KOPT-K1 (cell line): ENCODE results near the gene IMMP2L.

Experiments
- H3K27ac ChIP-seq: fragments of 200-600 bp; sonication (generic); 2 replicates; pipeline ENCODE4 v1.5.1; 2016; ENCODE audit warnings: antibody characterized with exemption, mild to moderate bottlenecking, low read depth, low read length; ENCODE audit not compliant: poor library complexity, severe bottlenecking
- H3K36me3 ChIP-seq: fragments of 200-600 bp; sonication (generic); 2 replicates; pipeline ENCODE4 v1.5.1; 2017; ENCODE audit warnings: antibody characterized with exemption, mild to moderate bottlenecking, low read length, moderate library complexity; ENCODE audit not compliant: insufficient read depth
- H3K9me3 ChIP-seq: fragments of 200-600 bp; sonication (generic); 2 replicates; pipeline ENCODE4 v1.5.1; 2017; ENCODE audit warnings: antibody characterized with exemption, low read length, mild to moderate bottlenecking; ENCODE audit not compliant: insufficient read depth, poor library complexity, severe bottlenecking

IMMP2L gene

GRCh38 chr7:111215550-111215949 is 346.7 kb downstream of the IMMP2L start:
- Histone ChIP-seq H3K27ac (no peak overlapping the region), H3K9me3 (peaks cover 4% of the 10 kb centered on the region), H3K36me3 (no peaks in the 10 kb centered on the region)

GRCh38 chr7:111212857-111213523 is 349.3 kb downstream of the IMMP2L start:
- H3K27ac ChIP-seq, result no peak overlapping the region
- H3K36me3 ChIP-seq, result no peaks in the 10 kb centered on the region
- peaks cover 4% of the 10 kb centered on the region for H3K9me3 ChIP-seq

DNA sequence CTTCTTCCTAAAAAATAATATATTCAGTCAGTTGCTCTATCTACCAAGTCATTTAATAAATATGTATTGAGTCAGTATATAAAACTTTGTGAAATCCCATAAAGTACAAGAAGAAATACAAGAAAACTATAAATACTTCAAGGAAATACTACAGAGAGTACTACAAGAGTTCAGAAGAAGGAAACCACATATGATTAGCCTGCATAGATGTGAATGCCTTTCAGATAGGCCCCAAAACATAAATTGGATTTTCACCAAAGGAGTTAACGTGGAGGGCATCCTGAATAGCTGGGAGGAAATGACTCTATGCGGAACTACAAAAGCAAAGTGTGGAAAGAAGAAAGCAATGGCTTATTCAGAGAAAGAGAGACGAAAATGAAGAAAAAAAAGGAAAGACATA is 351.3 kb downstream of the IMMP2L start:
- Histone ChIP-seq H3K36me3 (no peaks in the 10 kb centered on the region), H3K9me3 (peaks cover 4% of the 10 kb centered on the region), H3K27ac (no peak overlapping the region)

GRCh38 chr7:111210043-111210442 is 352.2 kb downstream of the IMMP2L start:
- peaks cover 4% of the 10 kb centered on the region for H3K9me3 ChIP-seq
- H3K27ac ChIP-seq, result no peak overlapping the region
- H3K36me3 ChIP-seq, result no peaks in the 10 kb centered on the region

DNA sequence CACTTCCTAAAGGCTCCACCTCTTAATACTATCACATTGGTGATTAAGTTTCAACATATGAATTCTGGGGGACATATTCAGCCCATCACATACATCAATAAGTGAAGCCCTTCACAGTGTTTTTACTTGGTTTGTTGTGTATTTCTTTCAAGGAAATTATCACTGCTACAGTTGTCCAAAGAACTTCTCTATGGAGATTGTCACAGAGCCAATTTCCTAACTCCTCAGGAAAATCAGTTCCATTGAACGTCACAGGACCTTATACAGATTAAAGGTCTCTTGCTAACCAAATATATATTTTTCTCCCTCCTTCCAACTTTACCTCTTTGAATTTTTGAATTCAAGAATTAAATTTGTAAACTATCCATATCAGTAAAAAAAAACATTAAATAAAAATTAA is 357.0 kb downstream of the IMMP2L start:
- Histone ChIP-seq H3K9me3 (no peaks in the 10 kb centered on the region), H3K27ac (no peak overlapping the region), H3K36me3 (no peaks in the 10 kb centered on the region)

DNA sequence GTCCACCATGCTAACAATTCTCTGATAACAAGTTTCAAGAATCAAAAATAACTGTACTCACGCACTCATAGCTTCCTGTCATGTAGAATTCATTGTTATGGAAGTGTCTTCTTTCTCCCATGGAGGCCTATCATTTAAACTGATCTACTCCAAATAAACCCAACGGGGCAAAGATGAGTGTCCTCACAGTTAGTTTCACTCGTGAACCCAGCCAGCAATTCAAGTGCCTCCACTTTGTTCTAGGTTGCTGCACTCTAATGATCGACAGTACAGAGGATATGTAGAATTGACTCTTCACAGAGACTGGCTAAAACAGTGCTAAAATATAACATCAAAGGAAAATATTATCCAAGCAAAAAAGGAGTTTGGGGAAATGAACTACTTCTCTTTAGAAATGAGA is 360.0 kb downstream of the IMMP2L start:
- Histone ChIP-seq H3K9me3 (no peaks in the 10 kb centered on the region), H3K36me3 (no peaks in the 10 kb centered on the region), H3K27ac (no peak overlapping the region)

DNA sequence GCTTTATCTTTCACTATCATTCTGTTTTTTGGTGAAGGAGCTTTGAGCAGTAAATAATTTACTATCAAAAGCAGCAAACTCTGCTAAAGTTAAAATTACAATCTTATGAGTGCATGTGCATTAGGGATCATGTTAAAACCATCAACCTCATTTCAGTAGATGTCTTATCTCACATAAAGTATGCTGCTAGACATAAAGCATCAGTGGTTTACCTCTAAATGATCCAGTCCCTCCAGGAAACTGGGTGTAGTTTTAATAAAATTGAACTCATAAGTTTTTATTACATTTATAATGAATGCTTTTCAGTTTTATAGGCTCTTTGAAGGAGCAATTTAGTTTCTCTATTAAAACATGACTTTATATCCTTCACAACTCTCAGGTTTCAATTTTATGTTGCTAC is 362.6 kb downstream of the IMMP2L start:
- Histone ChIP-seq H3K27ac (no peak overlapping the region), H3K36me3 (no peaks in the 10 kb centered on the region), H3K9me3 (no peaks in the 10 kb centered on the region)

- Histone ChIP-seq H3K9me3 (no peaks in the 10 kb centered on the region), H3K27ac (no peak overlapping the region), H3K36me3 (no peaks in the 10 kb centered on the region)
Observed at GRCh38 chr7:111198255-111198654, 364.0 kb downstream of the IMMP2L start.

- no peak overlapping the region for H3K27ac ChIP-seq
- no peaks in the 10 kb centered on the region for H3K36me3 ChIP-seq
- H3K9me3 ChIP-seq, result no peaks in the 10 kb centered on the region
Observed at GRCh38 chr7:111196655-111197054, 365.6 kb downstream of the IMMP2L start.

- Histone ChIP-seq H3K27ac (no peak overlapping the region), H3K9me3 (peaks cover 5% of the 10 kb centered on the region)
Observed at GRCh38 chr7:111192614-111193413, 369.5 kb downstream of the IMMP2L start.

GRCh38 chr7:111190804-111191203 is 371.5 kb downstream of the IMMP2L start:
- Histone ChIP-seq H3K27ac (no peak overlapping the region), H3K36me3 (no peaks in the 10 kb centered on the region)

More at GRCh38 chr7:111192614-111193413, 369.5 kb downstream of the IMMP2L start:
- H3K36me3 ChIP-seq, result no peaks in the 10 kb centered on the region

GRCh38 chr7:111184987-111185386 is 377.3 kb downstream of the IMMP2L start:
- Histone ChIP-seq H3K36me3 (no peaks in the 10 kb centered on the region), H3K27ac (no peak overlapping the region), H3K9me3 (peaks cover 5% of the 10 kb centered on the region)

More at GRCh38 chr7:111190804-111191203, 371.5 kb downstream of the IMMP2L start:
- H3K9me3 ChIP-seq, result peaks cover 5% of the 10 kb centered on the region

- Histone ChIP-seq H3K36me3 (no peaks in the 10 kb centered on the region), H3K27ac (no peak overlapping the region), H3K9me3 (peaks cover 9% of the 10 kb centered on the region)
Observed at GRCh38 chr7:111183321-111183720, 379.0 kb downstream of the IMMP2L start.

DNA sequence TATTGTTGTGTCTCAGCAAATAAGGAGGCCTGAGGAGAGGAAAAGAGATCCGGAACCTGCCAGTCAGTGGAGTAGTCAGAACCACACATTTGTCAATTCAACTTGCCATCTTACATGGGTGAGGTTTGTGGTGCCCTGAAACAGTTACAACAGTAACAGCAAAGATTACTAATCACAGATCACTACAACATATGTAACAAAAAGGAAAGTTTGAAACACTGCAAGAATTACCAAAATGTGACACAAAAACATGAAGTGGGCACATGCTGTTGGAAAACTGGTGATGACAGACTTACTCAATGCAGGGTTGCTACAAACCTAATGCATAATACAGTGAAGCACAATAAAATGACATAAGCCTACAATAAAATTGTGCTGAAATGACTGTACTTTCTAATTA is 382.0 kb downstream of the IMMP2L start:
- peaks cover 8% of the 10 kb centered on the region for H3K9me3 ChIP-seq
- no peaks in the 10 kb centered on the region for H3K36me3 ChIP-seq
- H3K27ac ChIP-seq, result no peak overlapping the region

- Histone ChIP-seq H3K27ac (no peak overlapping the region), H3K36me3 (no peaks in the 10 kb centered on the region), H3K9me3 (peaks cover 8% of the 10 kb centered on the region)
Observed at GRCh38 chr7:111175908-111176441, 386.3 kb downstream of the IMMP2L start.
